Trophoblast cell (in vitro differentiated cells and primary cell): Measurements from ENCODE around the gene RPSA.

ENCODE experiments used
- DNase-seq, 2 donors: peaks; one replicate each; pipeline ENCODE4 v3.0.0-alpha.2; 2016
- H2AFZ ChIP-seq: 2 replicates; pipeline ENCODE4 v1.6.1; 2013; ENCODE audit warnings: low read length, moderate library complexity, mild to moderate bottlenecking; ENCODE audit not compliant: insufficient read depth, poor library complexity
- H2AK5ac ChIP-seq: 2 replicates; pipeline ENCODE4 v1.6.1; 2013; ENCODE audit warnings: mild to moderate bottlenecking, low read length
- H2BK120ac ChIP-seq: 2 replicates; pipeline ENCODE4 v1.6.1; 2013; ENCODE audit warnings: low read length, mild to moderate bottlenecking, moderate library complexity; ENCODE audit not compliant: insufficient read depth, poor library complexity
- H2BK12ac ChIP-seq: 2 replicates; pipeline ENCODE4 v1.6.1; 2013; ENCODE audit warnings: mild to moderate bottlenecking, low read length, moderate library complexity
- H2BK5ac ChIP-seq: 2 replicates; pipeline ENCODE4 v1.6.1; 2013; ENCODE audit warnings: low read length, low read depth, moderate library complexity, mild to moderate bottlenecking; ENCODE audit not compliant: poor library complexity
- H3K14ac ChIP-seq: 2 replicates; pipeline ENCODE4 v1.6.1; 2013; ENCODE audit warnings: mild to moderate bottlenecking, low read length
- H3K18ac ChIP-seq: 2 replicates; pipeline ENCODE4 v1.6.1; 2013; ENCODE audit warnings: mild to moderate bottlenecking, low read length
- H3K23ac ChIP-seq: 2 replicates; pipeline ENCODE4 v1.6.1; 2013; ENCODE audit warnings: low read length
- H3K27ac ChIP-seq: 2 replicates; pipeline ENCODE4 v1.5.1; 2013; ENCODE audit warnings: low read depth, mild to moderate bottlenecking, inconsistent platforms, low read length, moderate library complexity
- H3K27me3 ChIP-seq: 2 replicates; pipeline ENCODE4 v1.6.1; 2013; ENCODE audit warnings: inconsistent platforms, mild to moderate bottlenecking, low read length, moderate library complexity; ENCODE audit not compliant: insufficient read depth
- H3K36me3 ChIP-seq, 2 experiments: 1 replicate in 1 of 2; 2 replicates in 1 of 2; pipeline ENCODE4 v1.6.1; 2013; ENCODE audit warnings: low read length in 2 of 2, mild to moderate bottlenecking in 2 of 2, moderate library complexity in 1 of 2; ENCODE audit not compliant: insufficient read depth in 2 of 2, control insufficient read depth in 1 of 2
- H3K4ac ChIP-seq: 2 replicates; pipeline ENCODE4 v1.6.1; 2013; ENCODE audit warnings: low read depth, mild to moderate bottlenecking, low read length, moderate library complexity
- H3K4me1 ChIP-seq, 2 experiments: 1 replicate in 1 of 2; 2 replicates in 1 of 2; pipeline ENCODE4 v1.6.1; 2013; ENCODE audit warnings: low read length in 2 of 2, mild to moderate bottlenecking in 2 of 2, moderate library complexity in 1 of 2; ENCODE audit not compliant: insufficient read depth in 2 of 2, control insufficient read depth in 1 of 2
- H3K4me2 ChIP-seq: 2 replicates; pipeline ENCODE4 v1.6.1; 2013; ENCODE audit warnings: inconsistent platforms, mild to moderate bottlenecking, low read length, moderate library complexity
- H3K4me3 ChIP-seq: 2 replicates; pipeline ENCODE4 v1.5.1; 2013; ENCODE audit warnings: mild to moderate bottlenecking, low read depth, low read length, inconsistent platforms
- H3K79me1 ChIP-seq: one replicate; pipeline ENCODE4 v1.6.1; 2013; ENCODE audit warnings: low read length
- H3K79me2 ChIP-seq: 2 replicates; pipeline ENCODE4 v1.6.1; 2013; ENCODE audit warnings: low read length, mild to moderate bottlenecking; ENCODE audit not compliant: control insufficient read depth, insufficient read depth, poor library complexity
- H3K9ac ChIP-seq: 2 replicates; pipeline ENCODE4 v1.6.1; 2013; ENCODE audit warnings: mild to moderate bottlenecking, low read length
- H3K9me3 ChIP-seq: 2 replicates; pipeline ENCODE4 v1.6.1; 2013; ENCODE audit warnings: low read depth, mild to moderate bottlenecking, control low read depth, inconsistent platforms, low read length; ENCODE audit not compliant: insufficient read depth
- H4K12ac ChIP-seq: 2 replicates; pipeline ENCODE4 v1.6.1; 2013; ENCODE audit warnings: low read depth, mild to moderate bottlenecking, low read length, moderate library complexity
- H4K8ac ChIP-seq: 2 replicates; pipeline ENCODE4 v1.6.1; 2013; ENCODE audit warnings: low read depth, mild to moderate bottlenecking, low read length, moderate library complexity
- H4K91ac ChIP-seq: one replicate; pipeline ENCODE4 v1.6.1; 2013; ENCODE audit warnings: low read depth, mild to moderate bottlenecking, low read length, moderate library complexity
- WGBS: extraction: QIAGEN DNeasy Blood & Tissue Kit; methylation state at CpG from one replicate; pipeline ENCODE4 v1.1.7; 2013; ENCODE audit warnings: missing lambda C conversion rate; ENCODE audit not compliant: insufficient read length, insufficient coverage; ENCODE audit errors: extremely low coverage; 5-methylcytosine and 5-hydroxymethylcytosine counted together

Gene RPSA

DNA sequence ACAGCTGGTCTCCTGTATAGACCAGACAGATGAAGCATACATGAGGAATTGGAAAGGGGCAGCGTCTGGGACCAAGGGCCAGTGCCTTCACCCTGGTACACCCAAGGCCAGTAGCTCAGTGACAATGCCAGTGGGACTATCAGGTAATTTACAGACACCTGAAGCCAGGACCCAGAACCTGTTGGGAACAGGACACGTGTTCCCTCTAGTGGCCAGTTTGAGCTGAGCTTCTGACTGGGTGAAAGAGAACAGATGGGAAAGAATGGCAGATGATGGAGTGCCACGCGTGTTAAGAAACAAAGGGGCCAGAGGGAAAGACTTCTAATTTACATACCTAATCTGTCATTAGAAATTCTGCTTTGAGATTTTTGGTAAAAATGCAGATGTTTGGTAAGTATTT lies 28.4 kb upstream of the RPSA start:
- no CpG with 5 or more reads among the region's 4 CpGs for WGBS
- Histone ChIP-seq H3K36me3 (no peaks in the 10 kb centered on the region), H2BK12ac (no peak overlapping the region), H2AFZ (no peak overlapping the region), H3K18ac (no peak overlapping the region), H3K23ac (no peak overlapping the region), H2BK120ac (no peak overlapping the region), H3K27ac (no peak overlapping the region), H4K91ac (no peak overlapping the region), H3K4me3 (no peak overlapping the region), H2BK5ac (no peak overlapping the region), H4K12ac (no peak overlapping the region), H3K27me3 (no peaks in the 10 kb centered on the region), H3K79me2 (peaks cover 1% of the 10 kb centered on the region), H3K9me3 (no peaks in the 10 kb centered on the region), H4K8ac (no peak overlapping the region), H3K14ac (no peak overlapping the region), H3K4me1 (peaks cover 0 to 2% of the 10 kb centered on the region in 2 experiments), H3K4ac (no peak overlapping the region), H3K9ac (no peak overlapping the region), H3K4me2 (no peak overlapping the region), H3K79me1 (no peaks in the 10 kb centered on the region), H2AK5ac (no peak overlapping the region)
- DNase-seq = peak; percentile 47 to 82

DNA sequence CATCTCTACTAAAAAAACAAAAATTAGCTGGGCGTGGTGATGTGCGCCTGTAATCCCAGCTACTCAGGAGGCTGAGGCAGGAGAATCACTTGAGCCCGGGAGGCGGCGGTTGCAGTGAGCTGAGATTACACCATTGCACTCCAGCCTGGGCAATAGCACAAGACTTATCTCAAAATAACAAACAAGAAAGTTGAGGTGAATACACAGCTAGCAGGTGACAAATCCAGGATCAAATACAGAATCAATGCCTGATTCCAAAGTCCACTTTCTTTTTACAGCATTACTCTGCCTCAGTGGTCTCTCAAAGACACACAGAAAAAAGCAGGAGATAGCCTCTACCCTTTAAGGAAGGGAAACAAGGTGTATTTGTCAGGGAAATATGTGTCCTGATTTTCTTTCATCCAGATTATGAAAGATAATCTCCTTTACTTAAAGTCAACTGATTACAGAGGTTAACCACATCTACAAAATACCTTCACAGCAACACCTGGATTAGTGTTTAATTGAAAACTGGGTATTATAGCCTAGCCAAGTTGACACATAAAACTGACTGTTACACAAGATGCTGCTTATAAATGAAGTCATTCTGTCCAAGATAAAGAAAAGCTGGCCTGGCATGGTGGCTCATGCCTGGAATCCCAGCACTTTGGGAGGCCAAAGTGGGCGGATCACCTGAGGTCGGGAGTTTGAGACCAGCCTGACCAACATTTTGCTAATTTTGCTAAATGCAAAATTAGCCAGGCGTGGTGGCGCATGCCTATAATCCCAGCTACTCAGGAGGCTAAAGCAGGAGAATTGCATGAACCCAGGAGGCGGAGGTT lies 27.4 kb upstream of the RPSA start:
- Histone ChIP-seq H3K4ac (no peak overlapping the region), H3K79me2 (peaks cover 9% of the 10 kb centered on the region), H3K27me3 (no peaks in the 10 kb centered on the region), H3K23ac (no peak overlapping the region), H4K91ac (no peak overlapping the region), H3K4me1 (peaks cover 0 to 2% of the 10 kb centered on the region in 2 experiments), H2BK5ac (no peak overlapping the region), H2BK12ac (no peak overlapping the region), H3K9ac (no peak overlapping the region), H3K4me2 (no peak overlapping the region), H3K4me3 (no peak overlapping the region), H2AFZ (no peak overlapping the region), H3K14ac (no peak overlapping the region), H3K36me3 (no peaks in the 10 kb centered on the region), H3K79me1 (peaks cover 9% of the 10 kb centered on the region), H4K12ac (no peak overlapping the region), H3K9me3 (no peaks in the 10 kb centered on the region), H4K8ac (no peak overlapping the region), H2BK120ac (no peak overlapping the region), H3K27ac (no peak overlapping the region), H3K18ac (no peak overlapping the region), H2AK5ac (no peak overlapping the region)
- WGBS = no CpG with 5 or more reads among the region's 10 CpGs
- no peak for DNase-seq

DNA sequence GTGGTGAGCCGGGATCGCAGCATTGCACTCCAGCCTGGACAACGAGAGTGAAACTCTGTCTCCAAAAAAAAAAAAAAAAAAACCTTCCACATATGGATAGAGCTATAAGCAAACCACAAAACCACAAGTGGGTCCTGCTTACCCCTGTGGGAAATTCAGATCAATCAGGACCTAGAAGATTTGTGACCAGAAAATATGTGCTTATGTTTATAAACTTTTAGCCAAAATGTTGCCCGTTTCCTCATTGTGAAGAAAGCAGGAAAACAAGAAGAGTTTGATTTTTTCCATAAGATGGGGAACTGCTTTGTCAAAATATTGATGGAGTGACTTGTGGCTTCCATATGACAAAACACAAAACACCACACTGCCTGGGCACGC lies 26.8 kb upstream of the RPSA start:
- peaks cover 10% of the 10 kb centered on the region for H3K79me2 ChIP-seq
- no peak overlapping the region for H2BK12ac ChIP-seq
- H3K14ac ChIP-seq = no peak overlapping the region
- no peak overlapping the region for H3K4me3 ChIP-seq
- no peak overlapping the region for H4K8ac ChIP-seq
- H4K91ac ChIP-seq = no peak overlapping the region
- H3K36me3 ChIP-seq = no peaks in the 10 kb centered on the region
- no peak for DNase-seq
- H4K12ac ChIP-seq = no peak overlapping the region
- no peak overlapping the region for H3K4me2 ChIP-seq
- no peak overlapping the region for H3K27ac ChIP-seq
- H3K18ac ChIP-seq = no peak overlapping the region
- H2BK5ac ChIP-seq = no peak overlapping the region
- peaks cover 0 to 2% of the 10 kb centered on the region in 2 experiments for H3K4me1 ChIP-seq
- H3K79me1 ChIP-seq = peaks cover 9% of the 10 kb centered on the region
- WGBS = no CpG with 5 or more reads among the region's 5 CpGs
- H3K9me3 ChIP-seq = no peaks in the 10 kb centered on the region
- no peaks in the 10 kb centered on the region for H3K27me3 ChIP-seq
- H3K23ac ChIP-seq = no peak overlapping the region
- no peak overlapping the region for H2AFZ ChIP-seq
- H2AK5ac ChIP-seq = no peak overlapping the region
- H3K9ac ChIP-seq = no peak overlapping the region
- no peak overlapping the region for H2BK120ac ChIP-seq
- no peak overlapping the region for H3K4ac ChIP-seq

DNA sequence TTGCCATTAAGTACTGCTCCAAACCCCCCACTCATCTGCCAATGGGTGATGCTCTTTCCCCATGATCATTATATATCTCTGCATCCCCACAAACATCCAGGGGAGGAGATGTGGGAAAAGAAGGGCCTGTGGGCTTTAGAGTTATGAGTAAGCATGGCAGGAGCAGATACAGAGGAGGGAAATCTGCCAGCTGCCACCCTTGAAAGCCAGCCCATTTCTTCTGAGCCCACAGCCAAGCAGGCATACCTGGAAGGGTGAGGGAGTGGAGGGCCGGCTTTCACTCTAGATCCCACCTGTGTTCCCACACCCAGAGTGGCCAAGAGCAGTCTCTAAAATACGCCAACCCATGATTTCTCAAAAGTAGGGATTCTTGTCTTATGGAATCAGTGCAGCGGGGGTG lies 25.1 kb upstream of the RPSA start:
- Histone ChIP-seq H3K9me3 (no peaks in the 10 kb centered on the region), H3K79me2 (peaks cover 20% of the 10 kb centered on the region), H3K4me1 (peaks cover 0 to 6% of the 10 kb centered on the region in 2 experiments), H4K91ac (no peak overlapping the region), H3K27me3 (no peaks in the 10 kb centered on the region), H2BK5ac (no peak overlapping the region), H3K4ac (no peak overlapping the region), H3K27ac (no peak overlapping the region), H3K14ac (no peak overlapping the region), H2AFZ (no peak overlapping the region), H2BK12ac (no peak overlapping the region), H2BK120ac (no peak overlapping the region), H2AK5ac (no peak overlapping the region), H3K36me3 (no peaks in the 10 kb centered on the region), H3K4me3 (no peak overlapping the region), H3K9ac (no peak overlapping the region), H3K79me1 (peaks cover 9% of the 10 kb centered on the region), H4K8ac (no peak overlapping the region), H3K18ac (no peak overlapping the region), H4K12ac (no peak overlapping the region), H3K23ac (no peak overlapping the region), H3K4me2 (no peak overlapping the region)
- no peak for DNase-seq
- no CpG with 5 or more reads among the region's 3 CpGs for WGBS
